ENCODE data around the gene SOCS7.

- TF ChIP-seq CTCF (IDR thresholded peaks at IDR 0.05; ENCODE audit: low read depth, low read length, poor library complexity, severe bottlenecking) (no peak), EZH2phosphoT487 (IDR thresholded peaks at IDR 0.05; ENCODE audit: borderline replicate concordance, low read length) (no peak)
Measured at GRCh38 chr17:38326996-38327792, 24.4 kb upstream of the SOCS7 start.
